Esophagus muscularis mucosa (tissue), 3 donors: ENCODE results near the gene PCDHGA7.
A peak's percentile ranks its signal among the peaks of the same experiment; 100 is the strongest.

ENCODE experiments used
- CTCF ChIP-seq, 3 experiments: fragments of 200-600 bp in 2 of 3; fragments of 450-650 bp in 1 of 3; sonication (generic) in 2 of 3; IDR thresholded peaks; one replicate each; pipeline ENCODE4 v1.5.1; 2017 to 2019; ENCODE audit warnings: antibody characterized with exemption in 3 of 3, mild to moderate bottlenecking in 2 of 3, moderate library complexity in 1 of 3
- POLR2A ChIP-seq: fragments of 450-650 bp; IDR thresholded peaks from one replicate; pipeline ENCODE4 v1.6.1; 2017; ENCODE audit warnings: antibody characterized with exemption, moderate library complexity, mild to moderate bottlenecking, low read depth
- POLR2AphosphoS5 ChIP-seq, 2 donors: sonication (generic); formaldehyde crosslinking; IDR thresholded peaks; one replicate each; pipeline ENCODE4 v1.6.1; 2017; ENCODE audit warnings: antibody characterized with exemption in 2 of 2

- TF ChIP-seq CTCF (IDR thresholded peaks at IDR 0.05), result peak; percentile 26 to 47 (median 31)
- no peak for TF ChIP-seq POLR2AphosphoS5 (IDR thresholded peaks at IDR 0.05)
- no peak for TF ChIP-seq POLR2A
Measured at GRCh38 chr5:141349917-141350619, 32.5 kb upstream of the PCDHGA7 start, which contains the start of gene PCDHGB1.
